ENCODE results near the gene ZNF407. TPM values are rescaled to one million over a fixed set of nuclear protein-coding genes. Genes with fewer than 3 reads are reported as not detected.

The ZNF407 gene
- total RNA-seq, 1 donor from 2014 or later = 15.1 TPM

DNA sequence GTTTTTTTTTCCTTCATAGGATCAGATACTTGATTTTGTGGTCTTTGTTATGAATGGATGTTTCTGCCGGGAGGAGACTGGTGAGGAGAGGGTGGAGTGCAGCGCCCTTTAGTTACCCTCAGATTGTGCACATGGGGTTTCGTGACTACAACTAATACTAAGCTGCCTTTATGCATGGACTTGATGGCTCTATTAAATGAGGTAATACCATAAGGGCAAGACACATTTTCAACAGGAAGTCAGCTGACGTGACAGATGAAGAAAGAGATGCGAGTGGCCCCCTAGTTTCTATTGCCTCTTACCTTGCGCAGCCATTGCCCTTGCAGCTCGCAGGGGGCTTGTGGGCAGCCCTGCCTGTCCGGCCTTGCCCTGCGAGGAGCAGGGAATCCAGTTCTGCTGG lies 24.4 kb downstream of the ZNF407 start:
- H3K36me3 ChIP-seq (ENCODE audit: control insufficient read depth in 3 of 3, insufficient read depth in 3 of 3, low read length in 3 of 3) = no peaks in the 10 kb centered on the region
- H3K27me3 ChIP-seq (ENCODE audit: control insufficient read depth in 3 of 3, insufficient read depth in 3 of 3, low read length in 3 of 3) = no peaks in the 10 kb centered on the region
- peaks cover 0 to 4% (median 0%) of the 10 kb centered on the region in 3 donors for H3K4me1 ChIP-seq (ENCODE audit: control insufficient read depth in 3 of 3, insufficient read depth in 3 of 3, low read length in 3 of 3)
- no peak overlapping the region for H3K9ac ChIP-seq (ENCODE audit: low read depth in 1 of 3, low read length in 3 of 3)
- H3K4me3 ChIP-seq (ENCODE audit: low read length in 3 of 3) = no peak overlapping the region
- H3K9me3 ChIP-seq (ENCODE audit: control insufficient read depth in 3 of 3, low read length in 3 of 3) = no peaks in the 10 kb centered on the region
- H3K27ac ChIP-seq (ENCODE audit: low read depth, low read length) = no peak overlapping the region

- peaks cover 0 to 4% (median 0%) of the 10 kb centered on the region in 3 donors for H3K4me1 ChIP-seq (ENCODE audit: control insufficient read depth in 3 of 3, insufficient read depth in 3 of 3, low read length in 3 of 3)
- H3K27me3 ChIP-seq (ENCODE audit: control insufficient read depth in 3 of 3, insufficient read depth in 3 of 3, low read length in 3 of 3) = no peaks in the 10 kb centered on the region
- no peaks in the 10 kb centered on the region for H3K9me3 ChIP-seq (ENCODE audit: control insufficient read depth in 3 of 3, low read length in 3 of 3)
- H3K4me3 ChIP-seq (ENCODE audit: low read length in 3 of 3) = no peak overlapping the region
- H3K9ac ChIP-seq (ENCODE audit: low read depth in 1 of 3, low read length in 3 of 3) = no peak overlapping the region
- no peaks in the 10 kb centered on the region for H3K36me3 ChIP-seq (ENCODE audit: control insufficient read depth in 3 of 3, insufficient read depth in 3 of 3, low read length in 3 of 3)
- no peak overlapping the region for H3K27ac ChIP-seq (ENCODE audit: low read depth, low read length)
These were observed 25.6 kb downstream of the ZNF407 start for GRCh38 chr18:74623047-74623816.

DNA sequence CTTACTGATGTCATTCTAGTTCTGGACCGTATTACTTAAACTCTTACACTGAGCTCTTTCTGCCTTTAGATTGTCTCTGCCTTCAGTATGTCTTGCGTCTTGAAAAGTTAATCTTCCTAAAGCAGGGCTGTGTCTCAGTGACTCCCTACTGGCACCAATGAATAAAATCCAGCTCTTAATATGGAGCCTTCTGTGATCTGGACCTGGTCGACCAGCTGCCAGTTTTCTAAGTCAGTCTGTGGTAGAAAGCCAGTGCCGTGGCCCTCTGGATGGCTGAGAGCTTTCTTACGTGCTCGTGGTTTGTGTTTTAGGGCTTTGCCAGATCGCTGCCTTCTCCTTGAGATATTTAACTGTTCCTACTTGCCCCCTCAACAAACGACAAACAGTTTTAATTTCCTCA lies 26.8 kb downstream of the ZNF407 start:
- Histone ChIP-seq H3K4me1 (ENCODE audit: control insufficient read depth in 3 of 3, insufficient read depth in 3 of 3, low read length in 3 of 3) (peaks cover 0 to 4% (median 0%) of the 10 kb centered on the region in 3 donors), H3K27ac (ENCODE audit: low read depth, low read length) (no peak overlapping the region), H3K9ac (ENCODE audit: low read depth in 1 of 3, low read length in 3 of 3) (no peak overlapping the region), H3K9me3 (ENCODE audit: control insufficient read depth in 3 of 3, low read length in 3 of 3) (no peaks in the 10 kb centered on the region), H3K36me3 (ENCODE audit: control insufficient read depth in 3 of 3, insufficient read depth in 3 of 3, low read length in 3 of 3) (no peaks in the 10 kb centered on the region), H3K27me3 (ENCODE audit: control insufficient read depth in 3 of 3, insufficient read depth in 3 of 3, low read length in 3 of 3) (no peaks in the 10 kb centered on the region), H3K4me3 (ENCODE audit: low read length in 3 of 3) (no peak overlapping the region)

GRCh38 chr18:74625157-74625556 lies 27.5 kb downstream of the ZNF407 start:
- Histone ChIP-seq H3K27ac (ENCODE audit: low read depth, low read length) (no peak overlapping the region), H3K4me3 (ENCODE audit: low read length in 3 of 3) (no peak overlapping the region), H3K4me1 (ENCODE audit: control insufficient read depth in 3 of 3, insufficient read depth in 3 of 3, low read length in 3 of 3) (peaks cover 0 to 4% (median 0%) of the 10 kb centered on the region in 3 donors), H3K27me3 (ENCODE audit: control insufficient read depth in 3 of 3, insufficient read depth in 3 of 3, low read length in 3 of 3) (no peaks in the 10 kb centered on the region), H3K9ac (ENCODE audit: low read depth in 1 of 3, low read length in 3 of 3) (no peak overlapping the region), H3K36me3 (ENCODE audit: control insufficient read depth in 3 of 3, insufficient read depth in 3 of 3, low read length in 3 of 3) (no peaks in the 10 kb centered on the region), H3K9me3 (ENCODE audit: control insufficient read depth in 3 of 3, low read length in 3 of 3) (no peaks in the 10 kb centered on the region)

DNA sequence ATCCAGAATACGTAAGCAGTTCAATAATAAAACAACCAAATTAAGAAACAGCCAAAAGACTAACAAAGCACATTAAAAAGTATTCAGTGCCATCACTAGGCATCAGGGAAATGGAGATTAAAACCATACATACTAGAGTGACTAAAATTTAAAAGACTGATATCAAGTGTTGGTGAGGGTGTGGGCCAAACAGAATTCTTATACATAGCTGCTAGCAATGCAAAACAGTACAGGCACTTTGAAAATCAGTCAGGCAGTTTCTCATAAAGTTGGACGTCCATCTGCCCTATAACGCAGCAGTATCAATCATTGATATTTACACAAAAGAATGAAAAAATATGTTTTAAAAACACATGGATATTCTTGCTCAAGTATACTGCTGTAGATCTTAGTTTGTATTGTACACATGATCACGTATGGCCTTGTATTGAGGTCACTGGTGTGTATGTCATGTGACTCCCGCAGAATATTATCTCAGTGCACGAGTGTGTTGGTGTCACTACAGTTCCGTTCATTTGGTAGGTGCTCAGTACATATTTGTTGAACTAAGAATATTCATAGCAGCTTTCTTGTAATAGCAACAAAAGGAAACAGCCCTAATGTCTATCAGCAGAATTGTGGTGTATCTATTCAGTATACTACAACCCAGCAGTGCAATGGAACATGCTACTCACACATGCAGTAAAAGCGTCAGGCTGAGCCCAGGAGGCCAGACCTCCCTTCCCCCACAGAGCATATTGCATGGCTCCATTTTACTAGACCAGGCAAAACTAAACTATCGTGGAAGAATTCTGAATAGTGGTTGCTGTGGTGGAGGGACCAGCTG lies 28.6 kb downstream of the ZNF407 start:
- H3K4me1 ChIP-seq (ENCODE audit: control insufficient read depth in 3 of 3, insufficient read depth in 3 of 3, low read length in 3 of 3) = peaks cover 0 to 4% (median 0%) of the 10 kb centered on the region in 3 donors

DNA sequence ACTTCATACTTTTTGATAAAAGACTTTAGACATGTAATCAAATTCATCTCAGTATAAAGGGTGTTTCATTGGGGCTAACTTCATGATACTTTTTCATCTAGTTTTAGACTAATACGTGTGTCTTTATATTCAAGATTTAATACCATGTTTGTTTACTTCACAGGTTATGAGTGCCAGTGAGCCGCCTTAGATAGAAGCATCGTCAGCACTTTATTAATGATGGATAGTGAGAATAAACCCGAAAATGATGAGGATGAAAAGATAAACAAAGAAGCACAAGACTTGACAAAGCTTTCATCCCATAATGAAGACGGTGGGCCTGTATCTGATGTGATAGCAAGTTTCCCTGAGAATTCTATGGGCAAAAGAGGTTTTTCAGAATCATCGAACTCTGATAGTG lies 33.1 kb downstream of the ZNF407 start:
- Histone ChIP-seq H3K27me3 (ENCODE audit: control insufficient read depth in 3 of 3, insufficient read depth in 3 of 3, low read length in 3 of 3) (no peaks in the 10 kb centered on the region), H3K27ac (ENCODE audit: low read depth, low read length) (no peak overlapping the region), H3K4me3 (ENCODE audit: low read length in 3 of 3) (no peak overlapping the region), H3K9ac (ENCODE audit: low read depth in 1 of 3, low read length in 3 of 3) (no peak overlapping the region), H3K9me3 (ENCODE audit: control insufficient read depth in 3 of 3, low read length in 3 of 3) (no peaks in the 10 kb centered on the region), H3K36me3 (ENCODE audit: control insufficient read depth in 3 of 3, insufficient read depth in 3 of 3, low read length in 3 of 3) (peaks cover 11 to 28% (median 21%) of the 10 kb centered on the region in 3 donors), H3K4me1 (ENCODE audit: control insufficient read depth in 3 of 3, insufficient read depth in 3 of 3, low read length in 3 of 3) (no peaks in the 10 kb centered on the region)

More for the DNA sequence above, 28.6 kb downstream of the ZNF407 start:
- Histone ChIP-seq H3K9ac (ENCODE audit: low read depth in 1 of 3, low read length in 3 of 3) (no peak overlapping the region), H3K27me3 (ENCODE audit: control insufficient read depth in 3 of 3, insufficient read depth in 3 of 3, low read length in 3 of 3) (no peaks in the 10 kb centered on the region), H3K4me3 (ENCODE audit: low read length in 3 of 3) (no peak overlapping the region), H3K36me3 (ENCODE audit: control insufficient read depth in 3 of 3, insufficient read depth in 3 of 3, low read length in 3 of 3) (peaks cover 0 to 3% (median 0%) of the 10 kb centered on the region in 3 donors), H3K9me3 (ENCODE audit: control insufficient read depth in 3 of 3, low read length in 3 of 3) (no peaks in the 10 kb centered on the region), H3K27ac (ENCODE audit: low read depth, low read length) (no peak overlapping the region)

GRCh38 chr18:74631212-74631611 lies 33.5 kb downstream of the ZNF407 start:
- no peak overlapping the region for H3K4me3 ChIP-seq (ENCODE audit: low read length in 3 of 3)
- H3K4me1 ChIP-seq (ENCODE audit: control insufficient read depth in 3 of 3, insufficient read depth in 3 of 3, low read length in 3 of 3) = no peaks in the 10 kb centered on the region
- H3K9me3 ChIP-seq (ENCODE audit: control insufficient read depth in 3 of 3, low read length in 3 of 3) = no peaks in the 10 kb centered on the region
- no peak overlapping the region for H3K27ac ChIP-seq (ENCODE audit: low read depth, low read length)
- H3K9ac ChIP-seq (ENCODE audit: low read depth in 1 of 3, low read length in 3 of 3) = no peak overlapping the region
- no peaks in the 10 kb centered on the region for H3K27me3 ChIP-seq (ENCODE audit: control insufficient read depth in 3 of 3, insufficient read depth in 3 of 3, low read length in 3 of 3)
- H3K36me3 ChIP-seq (ENCODE audit: control insufficient read depth in 3 of 3, insufficient read depth in 3 of 3, low read length in 3 of 3) = peaks cover 11 to 28% (median 21%) of the 10 kb centered on the region in 3 donors

- Histone ChIP-seq H3K9ac (ENCODE audit: low read depth in 1 of 3, low read length in 3 of 3) (no peak overlapping the region), H3K36me3 (ENCODE audit: control insufficient read depth in 3 of 3, insufficient read depth in 3 of 3, low read length in 3 of 3) (peaks cover 11 to 28% (median 21%) of the 10 kb centered on the region in 3 donors), H3K27me3 (ENCODE audit: control insufficient read depth in 3 of 3, insufficient read depth in 3 of 3, low read length in 3 of 3) (no peaks in the 10 kb centered on the region), H3K27ac (ENCODE audit: low read depth, low read length) (no peak overlapping the region), H3K4me1 (ENCODE audit: control insufficient read depth in 3 of 3, insufficient read depth in 3 of 3, low read length in 3 of 3) (no peaks in the 10 kb centered on the region), H3K9me3 (ENCODE audit: control insufficient read depth in 3 of 3, low read length in 3 of 3) (no peaks in the 10 kb centered on the region), H3K4me3 (ENCODE audit: low read length in 3 of 3) (no peak overlapping the region)
These were observed 34.1 kb downstream of the ZNF407 start for GRCh38 chr18:74631623-74632350.

GRCh38 chr18:74632351-74632679 lies 34.6 kb downstream of the ZNF407 start:
- peaks cover 11 to 28% (median 21%) of the 10 kb centered on the region in 3 donors for H3K36me3 ChIP-seq (ENCODE audit: control insufficient read depth in 3 of 3, insufficient read depth in 3 of 3, low read length in 3 of 3)
- no peaks in the 10 kb centered on the region for H3K4me1 ChIP-seq (ENCODE audit: control insufficient read depth in 3 of 3, insufficient read depth in 3 of 3, low read length in 3 of 3)
- no peaks in the 10 kb centered on the region for H3K9me3 ChIP-seq (ENCODE audit: control insufficient read depth in 3 of 3, low read length in 3 of 3)
- no peaks in the 10 kb centered on the region for H3K27me3 ChIP-seq (ENCODE audit: control insufficient read depth in 3 of 3, insufficient read depth in 3 of 3, low read length in 3 of 3)
- no peak overlapping the region for H3K4me3 ChIP-seq (ENCODE audit: low read length in 3 of 3)
- no peak overlapping the region for H3K27ac ChIP-seq (ENCODE audit: low read depth, low read length)
- H3K9ac ChIP-seq (ENCODE audit: low read depth in 1 of 3, low read length in 3 of 3) = no peak overlapping the region

All from skeletal muscle tissue (tissue), 4 donors.